ENCODE results near the gene TNPO2. TPM values are rescaled to one million over a fixed set of nuclear protein-coding genes. Genes with fewer than 3 reads are reported as not detected.

Gene TNPO2
- total RNA-seq, 4 donors from 2014 or later, result 25.5 to 57.8 (median 43.5) TPM

- TF ChIP-seq POLR2A (IDR thresholded peaks at IDR 0.05), result no peak
- no peak for TF ChIP-seq CTCF (IDR thresholded peaks at IDR 0.05)
- Histone ChIP-seq H3K27me3 (no peaks in the 10 kb centered on the region), H3K27ac (no peak overlapping the region), H3K4me1 (peaks cover 20 to 37% (median 27%) of the 10 kb centered on the region in 3 donors), H3K9me3 (no peaks in the 10 kb centered on the region), H3K4me3 (no peak overlapping the region), H3K36me3 (peaks cover 24 to 67% (median 48%) of the 10 kb centered on the region in 3 donors)
- intact Hi-C loops (cut with DNase I), result loop anchor here (5.0 kb wide), 1 partner anchor 110 kb away; no protein-coding TSS in a partner anchor
- no peak for DNase-seq
- WGBS, 2 donors, result 82 to 93% methylated on average over 5 to 10 of the region's 10 CpGs
These were observed 51.0 kb downstream of the TNPO2 start for GRCh38 chr19:12672744-12673143.

GRCh38 chr19:12670159-12670928 is 53.4 kb downstream of the TNPO2 start:
- peaks cover 11 to 47% (median 32%) of the 10 kb centered on the region in 3 donors for H3K36me3 ChIP-seq
- no peak for DNase-seq
- 46 to 48% methylated on average over 12 to 16 of the region's 26 CpGs for WGBS, 2 donors
- no peaks in the 10 kb centered on the region for H3K9me3 ChIP-seq
- no peak for TF ChIP-seq CTCF (IDR thresholded peaks at IDR 0.05)
- no peak for TF ChIP-seq POLR2A (IDR thresholded peaks at IDR 0.05)
- no peaks in the 10 kb centered on the region for H3K27me3 ChIP-seq
- intact Hi-C loops (cut with DNase I), result loop anchor here (5.0 kb wide), 1 partner anchor 108 kb away; no protein-coding TSS in a partner anchor
- H3K4me3 ChIP-seq, result peak overlapping the region; percentile 58 to 95 (median 85)
- peak overlapping the region; percentile 85 to 99 (median 96) for H3K27ac ChIP-seq
- peaks cover 30 to 49% (median 37%) of the 10 kb centered on the region in 3 donors for H3K4me1 ChIP-seq

GRCh38 chr19:12669270-12670158 is 54.2 kb downstream of the TNPO2 start:
- Histone ChIP-seq H3K4me3 (peak overlapping the region; percentile 58 to 95 (median 85)), H3K4me1 (peaks cover 30 to 57% (median 38%) of the 10 kb centered on the region in 3 donors), H3K27me3 (no peaks in the 10 kb centered on the region), H3K36me3 (peaks cover 8 to 47% (median 25%) of the 10 kb centered on the region in 3 donors), H3K9me3 (no peaks in the 10 kb centered on the region), H3K27ac (peak overlapping the region; percentile 85 to 99 (median 96))
- TF ChIP-seq CTCF (IDR thresholded peaks at IDR 0.05), result peak in 1 of 6 experiments; percentile 26
- no peak for TF ChIP-seq POLR2A (IDR thresholded peaks at IDR 0.05)
- DNase-seq, result no peak
- intact Hi-C loops (cut with DNase I), result loop anchor here (5.0 kb wide), 1 partner anchor 107 kb away; no protein-coding TSS in a partner anchor
- 0% methylated on average over 12 to 27 of the region's 64 CpGs for WGBS, 2 donors

GRCh38 chr19:12668932-12669269 is 54.8 kb downstream of the TNPO2 start:
- WGBS, 2 donors, result 0% methylated on average over 10 of the region's 24 CpGs; no CpG with 5 or more reads in 1 of the 2 donors

More at GRCh38 chr19:12668932-12669269, 54.8 kb downstream of the TNPO2 start:
- Histone ChIP-seq H3K36me3 (peaks cover 4 to 47% (median 19%) of the 10 kb centered on the region in 3 donors), H3K27ac (peak overlapping the region; percentile 85 to 99 (median 96)), H3K9me3 (no peaks in the 10 kb centered on the region), H3K4me3 (peak overlapping the region; percentile 58 to 95 (median 85)), H3K4me1 (peaks cover 30 to 61% (median 38%) of the 10 kb centered on the region in 3 donors), H3K27me3 (no peaks in the 10 kb centered on the region)
- intact Hi-C loops (cut with DNase I), result no loop called here
- DNase-seq, result no peak
- no peak for TF ChIP-seq CTCF (IDR thresholded peaks at IDR 0.05)
- no peak for TF ChIP-seq POLR2A (IDR thresholded peaks at IDR 0.05)

All from esophagus squamous epithelium (tissue), 5 donors.